Stimulated activated CD8-positive, alpha-beta memory T cell treated with anti-CD3 and anti-CD28 coated beads, Interleukin-4, amount 100 ng/mL, for 48 hours (primary cell): ENCODE results near the gene PIP4K2C.
"Not testable (repeated sequence)": the region's sequence is repeated elsewhere in the genome, so short reads cannot be mapped to it uniquely, and the experiment has no call there.

Experiments
- DNase-seq: peaks from one replicate; pipeline ENCODE4 v3.0.0-alpha.2; 2020

Gene PIP4K2C

DNA sequence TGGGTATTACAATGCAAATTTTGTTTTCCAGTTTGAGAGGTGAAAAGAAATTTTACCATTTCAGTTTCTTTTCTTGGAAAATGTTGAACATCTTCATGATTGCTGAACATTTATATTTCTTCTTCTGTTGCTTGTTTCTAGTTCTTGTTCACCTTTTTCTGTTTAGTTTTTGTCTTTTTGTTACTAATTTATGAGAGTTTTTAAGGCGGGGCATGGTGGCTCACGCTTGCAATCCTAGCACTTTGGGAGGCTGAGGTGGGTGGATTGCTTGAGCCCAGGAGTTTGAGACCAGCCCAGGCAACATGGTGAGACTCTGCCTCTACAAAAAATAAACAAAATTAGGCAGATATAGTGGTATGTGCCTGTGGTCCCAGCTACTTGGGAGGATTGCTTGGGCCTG lies 30.5 kb upstream of the PIP4K2C start:
- no peak for DNase-seq

DNA sequence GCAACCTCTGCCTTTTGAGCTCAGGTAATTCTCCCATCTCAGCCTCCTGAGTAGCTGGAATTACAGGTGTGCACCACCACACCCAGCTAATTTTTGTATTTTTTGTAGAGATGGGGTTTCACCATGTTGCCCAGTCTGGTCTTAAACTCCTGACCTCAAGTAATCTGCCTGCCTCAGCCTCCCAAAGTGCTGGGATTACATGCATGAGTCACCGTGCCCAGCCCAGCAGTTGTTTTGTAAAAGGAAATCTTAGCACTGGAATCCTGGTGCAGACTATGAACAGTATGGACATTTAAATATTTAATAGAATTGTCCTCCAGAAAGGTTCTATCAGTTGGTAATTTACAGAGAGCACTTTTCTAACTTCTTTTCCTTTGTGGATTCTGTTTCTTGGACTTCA lies 29.9 kb upstream of the PIP4K2C start:
- not testable (repeated sequence) for DNase-seq

- DNase-seq = no peak
Measured at GRCh38 chr12:57563358-57563757, 27.6 kb upstream of the PIP4K2C start.

- DNase-seq = no peak
Measured at GRCh38 chr12:57564178-57564740, 26.7 kb upstream of the PIP4K2C start.

DNA sequence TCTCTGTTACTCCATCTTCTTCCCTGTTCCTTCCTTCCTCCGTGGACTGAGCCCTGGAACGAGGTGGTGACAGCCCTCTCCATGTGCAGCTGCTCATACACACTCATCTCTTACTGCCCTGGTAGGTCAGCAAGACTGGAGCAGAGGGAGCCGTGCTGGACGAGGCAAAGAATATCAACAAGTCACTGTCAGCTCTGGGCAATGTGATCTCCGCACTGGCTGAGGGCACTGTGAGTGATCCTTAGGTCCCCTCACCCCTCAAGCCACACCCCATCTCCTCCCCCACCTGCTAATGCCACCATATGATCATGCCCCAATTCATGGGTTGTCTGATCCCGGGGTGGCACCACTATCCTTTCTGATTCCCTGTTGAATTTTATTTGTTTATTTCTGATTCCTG lies 22.2 kb upstream of the PIP4K2C start:
- no peak for DNase-seq

DNA sequence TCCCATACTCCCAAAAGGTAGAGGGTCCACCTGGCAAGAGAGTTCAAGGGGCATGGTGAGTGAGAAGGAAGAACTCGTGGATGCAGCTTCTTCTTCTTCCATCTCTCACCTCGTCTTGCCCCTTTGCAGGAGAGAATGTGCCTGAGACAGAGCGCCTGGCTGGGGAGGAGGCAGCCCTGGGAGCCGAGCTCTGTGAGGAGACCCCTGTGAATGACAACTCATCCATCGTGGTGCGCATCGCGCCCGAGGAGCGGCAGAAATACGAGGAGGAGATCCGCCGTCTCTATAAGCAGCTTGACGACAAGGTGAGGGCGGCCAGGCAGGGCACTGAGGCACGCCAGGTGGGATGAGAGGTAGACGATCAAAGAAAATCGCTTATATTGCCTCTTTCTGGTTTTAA lies 21.1 kb upstream of the PIP4K2C start:
- no peak for DNase-seq

DNA sequence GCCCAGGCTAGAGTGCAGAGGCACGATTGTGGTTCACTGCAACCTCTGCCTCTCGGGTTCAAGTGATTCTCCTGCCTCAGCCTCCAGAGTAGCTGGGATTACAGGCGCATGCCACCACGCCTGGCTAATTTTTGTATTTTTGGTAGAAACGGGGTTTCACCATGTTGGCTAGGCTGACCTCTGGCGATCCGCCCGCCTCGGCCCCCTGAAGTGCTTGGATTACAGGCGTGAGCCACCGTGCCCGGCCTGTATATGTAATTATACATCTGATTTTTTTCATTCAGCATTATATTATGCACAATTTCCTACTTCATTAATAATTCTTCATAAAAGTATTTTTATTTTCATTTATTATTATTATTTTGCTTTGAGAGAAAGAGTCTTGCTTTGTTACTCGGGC lies 20.6 kb upstream of the PIP4K2C start:
- DNase-seq = not testable (repeated sequence)

- DNase-seq = no peak
Measured at GRCh38 chr12:57571926-57572762, 18.8 kb upstream of the PIP4K2C start.

DNA sequence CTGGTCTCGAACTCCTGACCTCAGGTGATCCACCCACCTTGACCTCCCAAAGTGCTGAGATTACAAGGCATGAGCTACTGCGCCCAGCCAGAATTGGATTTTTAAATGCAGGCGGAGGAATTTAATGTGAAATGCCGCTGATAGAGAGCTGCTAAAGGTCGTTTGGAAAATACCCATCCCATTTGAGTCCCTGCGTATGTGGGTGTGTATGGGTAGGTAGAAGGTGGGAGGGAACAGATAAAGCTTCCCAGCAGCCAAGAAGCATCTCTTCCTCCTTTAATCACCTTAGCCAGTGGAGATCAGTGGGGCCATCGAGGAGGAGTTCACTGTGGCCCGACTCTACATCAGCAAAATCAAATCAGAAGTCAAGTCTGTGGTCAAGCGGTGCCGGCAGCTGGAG lies 16.2 kb upstream of the PIP4K2C start:
- no peak for DNase-seq

DNA sequence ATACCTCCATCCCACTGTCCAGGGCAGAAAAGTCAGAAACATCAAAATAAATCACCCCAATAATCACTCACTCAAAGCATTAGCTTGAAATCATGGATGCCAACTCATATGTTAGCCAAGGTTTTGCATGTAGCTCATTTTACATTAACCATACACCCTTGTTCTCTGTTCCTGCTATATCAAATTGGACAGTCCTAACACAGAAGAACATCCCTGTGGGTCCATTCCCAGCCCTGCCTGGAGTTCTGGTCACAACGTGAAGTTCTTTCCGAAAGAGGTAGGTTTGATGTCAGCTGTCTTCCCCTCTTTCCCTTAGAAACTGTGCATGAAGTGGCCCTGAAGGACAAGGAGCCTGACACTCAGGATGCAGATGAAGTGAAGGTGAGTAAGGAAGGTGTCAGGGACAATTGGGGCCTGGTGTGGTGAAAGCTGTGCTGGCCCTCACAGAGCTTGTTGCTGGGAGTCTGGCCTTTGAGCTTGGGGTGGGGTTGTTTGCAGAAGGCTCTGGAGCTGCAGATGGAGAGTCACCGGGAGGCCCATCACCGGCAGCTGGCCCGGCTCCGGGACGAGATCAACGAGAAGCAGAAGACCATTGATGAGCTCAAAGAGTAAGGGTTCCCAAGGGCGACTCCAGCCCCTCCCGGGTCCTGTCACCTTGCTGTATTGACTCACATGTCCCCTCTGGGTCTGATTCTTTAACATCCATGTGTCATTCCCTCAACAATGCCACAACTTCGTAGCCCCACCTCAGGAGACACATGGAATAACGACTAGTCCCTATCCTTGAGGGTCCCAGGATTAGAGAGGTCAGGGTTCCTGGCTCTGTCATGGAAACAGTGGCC lies 15.0 kb upstream of the PIP4K2C start:
- no peak for DNase-seq

DNA sequence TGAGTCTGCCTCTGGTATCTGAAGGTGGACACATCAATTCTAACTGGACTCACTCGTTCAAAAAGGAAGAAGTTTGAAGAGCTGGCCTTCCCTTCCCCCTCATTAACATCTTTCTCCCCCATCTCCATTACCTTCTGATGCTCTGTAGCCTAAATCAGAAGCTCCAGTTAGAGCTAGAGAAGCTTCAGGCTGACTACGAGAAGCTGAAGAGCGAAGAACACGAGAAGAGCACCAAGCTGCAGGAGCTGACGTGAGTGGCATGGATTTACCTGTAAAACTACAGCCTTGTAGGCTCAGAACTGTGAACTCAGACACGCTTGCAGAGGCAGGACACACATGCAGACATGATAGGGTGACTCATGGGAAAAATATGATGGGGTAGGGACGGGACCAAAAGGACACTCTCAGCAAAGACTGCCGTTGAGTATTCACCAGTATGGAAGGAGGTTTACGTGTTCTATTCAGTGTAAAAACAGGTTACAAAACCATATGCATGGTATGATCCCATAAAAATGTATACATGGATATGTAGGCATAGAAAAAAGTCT lies 14.3 kb upstream of the PIP4K2C start:
- DNase-seq = no peak

- DNase-seq = no peak
Measured at GRCh38 chr12:57577981-57578758, 12.8 kb upstream of the PIP4K2C start.

DNA sequence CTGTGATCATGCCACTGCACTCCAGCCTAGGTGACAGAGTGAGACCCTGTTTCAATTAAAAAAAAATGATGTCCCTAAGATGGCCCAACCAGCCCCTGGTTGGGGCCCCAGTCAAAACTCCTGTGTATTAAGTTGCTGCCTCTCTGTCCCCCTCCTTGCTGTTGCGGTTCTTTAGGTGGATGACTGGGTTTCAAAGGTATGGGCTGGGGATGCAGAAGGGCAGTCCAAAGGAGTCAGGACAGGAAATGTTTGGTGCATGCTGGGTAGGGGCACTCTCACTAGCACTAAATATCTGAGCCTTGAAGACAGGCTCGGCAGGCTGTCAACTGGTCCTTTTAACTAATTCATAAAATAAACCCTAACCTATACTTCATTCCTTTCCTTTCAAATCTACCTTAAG lies 12.0 kb upstream of the PIP4K2C start:
- DNase-seq = no peak

GRCh38 chr12:57579677-57580465 lies 11.1 kb upstream of the PIP4K2C start:
- DNase-seq = no peak

- DNase-seq = no peak
Measured at GRCh38 chr12:57580466-57580795, 10.6 kb upstream of the PIP4K2C start.

DNA sequence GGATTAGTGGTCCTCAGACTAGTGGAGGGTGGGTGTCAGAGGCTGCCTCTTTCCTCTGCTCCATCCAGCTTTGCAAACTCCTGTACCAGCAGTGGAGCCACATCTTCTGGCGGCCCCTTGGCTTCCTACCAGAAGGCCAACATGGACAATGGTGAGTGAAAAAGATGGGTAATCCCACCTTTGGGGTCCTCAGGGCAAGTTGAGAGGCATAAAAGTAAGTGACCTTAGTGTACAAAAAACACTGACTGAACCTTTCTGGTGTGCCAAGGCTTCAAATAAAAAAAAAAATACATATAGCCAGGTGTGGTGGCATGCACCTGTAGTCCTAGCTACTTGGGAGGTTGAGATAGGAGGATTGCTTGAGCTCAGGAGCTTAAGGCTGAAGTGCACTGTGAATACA lies 9.2 kb upstream of the PIP4K2C start:
- DNase-seq = no peak

GRCh38 chr12:57582440-57582839 lies 8.6 kb upstream of the PIP4K2C start:
- DNase-seq = no peak

DNA sequence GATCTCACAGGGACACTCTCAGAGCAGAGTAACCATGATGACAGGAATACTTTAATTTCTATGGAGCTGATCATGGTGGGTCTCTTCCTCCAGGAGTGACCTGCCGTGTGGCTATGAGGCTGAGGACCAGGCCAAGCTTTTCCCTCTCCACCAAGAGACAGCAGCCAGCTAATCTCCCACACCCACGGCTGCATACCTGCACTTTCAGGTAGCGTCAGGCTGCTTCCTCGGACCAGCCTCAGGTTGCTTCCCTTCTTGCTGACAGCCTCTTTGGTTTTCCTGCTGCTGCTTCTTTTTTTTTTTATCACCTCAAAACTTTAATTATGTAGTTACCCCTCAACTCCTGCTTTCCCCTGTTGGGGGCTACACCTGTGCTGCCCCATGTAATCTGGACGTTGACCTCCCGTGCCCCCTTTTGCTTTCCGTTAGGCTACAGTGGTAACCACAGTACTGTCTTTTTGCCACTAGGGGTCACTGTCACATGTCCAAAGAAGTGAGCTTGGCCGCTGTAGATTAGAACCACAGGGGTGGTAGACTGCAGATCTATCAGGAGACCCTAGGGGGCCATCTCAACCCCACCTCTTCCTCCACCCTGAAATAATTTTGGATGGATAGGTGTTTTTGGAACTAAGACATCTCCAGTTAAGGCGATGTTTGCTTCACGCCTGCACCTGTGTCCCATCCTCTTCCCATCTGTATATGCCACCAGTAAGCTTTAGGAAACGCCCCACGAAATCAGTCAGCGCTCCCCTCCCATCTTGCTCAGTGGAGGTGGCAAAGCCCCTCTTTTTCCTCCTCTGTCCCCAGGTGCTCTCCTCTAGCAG lies 7.8 kb upstream of the PIP4K2C start:
- DNase-seq = peak; percentile 74

DNA sequence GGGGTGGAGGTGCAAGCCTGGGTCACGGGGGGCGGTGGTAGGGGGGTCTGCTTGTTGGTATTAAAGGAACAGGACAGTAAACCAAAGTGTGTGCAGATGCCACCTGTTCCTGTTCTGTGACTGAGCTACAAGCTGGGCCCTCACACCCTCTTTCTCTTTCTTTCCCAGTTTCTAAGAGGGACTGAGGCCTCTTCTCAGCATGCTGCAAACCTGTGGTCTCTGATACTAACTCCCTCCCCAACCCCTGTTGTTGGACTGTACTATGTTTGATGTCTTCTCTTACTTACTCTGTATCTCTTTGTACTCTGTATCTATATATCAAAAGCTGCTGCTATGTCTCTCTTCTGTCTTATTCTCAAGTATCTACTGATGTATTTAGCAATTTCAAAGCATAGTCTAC lies 6.9 kb upstream of the PIP4K2C start:
- no peak for DNase-seq

GRCh38 chr12:57584690-57585089 lies 6.3 kb upstream of the PIP4K2C start:
- no peak for DNase-seq

DNA sequence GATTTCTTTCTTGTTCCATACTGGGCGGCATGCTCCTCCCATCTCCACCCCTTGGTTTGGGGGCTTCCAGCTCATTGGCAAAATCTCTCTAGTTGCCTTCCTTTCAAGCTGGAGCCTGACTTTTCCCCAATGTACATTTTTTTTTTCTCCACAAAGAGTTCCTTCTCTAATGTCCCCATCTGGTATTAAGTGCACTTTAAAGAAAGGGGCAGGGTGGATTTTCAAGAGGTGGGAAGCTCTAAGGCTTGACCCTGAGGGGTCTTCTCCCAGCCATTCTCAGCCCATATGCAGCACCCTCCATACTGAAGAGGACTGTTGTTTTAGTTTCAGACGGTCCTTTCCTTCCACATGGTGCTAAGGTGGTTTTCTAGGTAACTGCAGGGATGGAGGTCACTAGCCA lies 5.8 kb upstream of the PIP4K2C start:
- no peak for DNase-seq
